DND-41 (cell line): ENCODE results near the gene ST8SIA1.

Source experiments
- ATAC-seq: fragments of 200-7000 bp; cut with Tn5 transposase; 3 replicates; pipeline ENCODE4 v1.9.1; 2021; ENCODE audit warnings: low read depth; ENCODE audit not compliant: insufficient read depth
- DNase-seq: peaks from one replicate; pipeline ENCODE4 v3.0.0-alpha.2; 2020
- H2AFZ ChIP-seq: 2 replicates; pipeline ENCODE4 v1.6.0; 2012; ENCODE audit warnings: low read depth, low read length
- H3K27ac ChIP-seq: 2 replicates; pipeline ENCODE4 v1.5.1; 2012; ENCODE audit warnings: low read length, inconsistent platforms
- H3K27me3 ChIP-seq: fragments of 200-600 bp; sonication (generic); 2 replicates; pipeline ENCODE4 v1.6.0; 2012; ENCODE audit warnings: low read length, mild to moderate bottlenecking, inconsistent platforms; ENCODE audit not compliant: insufficient read depth, poor library complexity
- H3K36me3 ChIP-seq: 2 replicates; pipeline ENCODE4 v1.5.1; 2012; ENCODE audit warnings: low read length, inconsistent platforms; ENCODE audit not compliant: insufficient read depth
- H3K4me1 ChIP-seq: 2 replicates; pipeline ENCODE4 v1.5.1; 2012; ENCODE audit warnings: mild to moderate bottlenecking, low read length; ENCODE audit not compliant: insufficient read depth
- H3K4me2 ChIP-seq: 2 replicates; pipeline ENCODE4 v1.6.0; 2012; ENCODE audit warnings: mild to moderate bottlenecking, moderate library complexity, low read length, inconsistent platforms; ENCODE audit not compliant: insufficient read depth
- H3K4me3 ChIP-seq, 2 experiments: fragments of 200-600 bp in 1 of 2; shearing (Covaris generic) in 1 of 2; 2 replicates each; pipeline ENCODE4 v1.5.1; 2012 to 2016; ENCODE audit warnings: inconsistent platforms in 2 of 2, low read length in 2 of 2, mild to moderate bottlenecking in 2 of 2, low read depth in 1 of 2, moderate library complexity in 1 of 2
- H3K79me2 ChIP-seq: 2 replicates; pipeline ENCODE4 v1.6.0; 2012; ENCODE audit warnings: low read length, inconsistent platforms; ENCODE audit not compliant: insufficient read depth
- H3K9ac ChIP-seq: 2 replicates; pipeline ENCODE4 v1.6.0; 2012; ENCODE audit warnings: low read depth, mild to moderate bottlenecking, inconsistent platforms, low read length, moderate library complexity
- H3K9me3 ChIP-seq: 2 replicates; pipeline ENCODE4 v1.5.1; 2012; ENCODE audit warnings: low read length, moderate library complexity, mild to moderate bottlenecking, inconsistent platforms; ENCODE audit not compliant: insufficient read depth, severe bottlenecking
- H4K20me1 ChIP-seq: 2 replicates; pipeline ENCODE4 v1.6.0; 2012; ENCODE audit warnings: low read length; ENCODE audit not compliant: insufficient read depth
- EZH2 ChIP-seq: IDR thresholded peaks from 3 replicates; pipeline ENCODE4 v1.6.1; 2012; ENCODE audit warnings: borderline replicate concordance, low read depth, mild to moderate bottlenecking, moderate library complexity, low read length, inconsistent platforms; ENCODE audit not compliant: severe bottlenecking
- TF ChIP-seq, protein P1 (sequence below): IDR thresholded peaks from 2 replicates; pipeline ENCODE4 v1.5.1; 2012; ENCODE audit warnings: borderline replicate concordance, low read length, moderate library complexity, mild to moderate bottlenecking; ENCODE audit not compliant: poor library complexity, severe bottlenecking; ENCODE audit errors: extremely low read depth

ST8SIA1 gene

DNA sequence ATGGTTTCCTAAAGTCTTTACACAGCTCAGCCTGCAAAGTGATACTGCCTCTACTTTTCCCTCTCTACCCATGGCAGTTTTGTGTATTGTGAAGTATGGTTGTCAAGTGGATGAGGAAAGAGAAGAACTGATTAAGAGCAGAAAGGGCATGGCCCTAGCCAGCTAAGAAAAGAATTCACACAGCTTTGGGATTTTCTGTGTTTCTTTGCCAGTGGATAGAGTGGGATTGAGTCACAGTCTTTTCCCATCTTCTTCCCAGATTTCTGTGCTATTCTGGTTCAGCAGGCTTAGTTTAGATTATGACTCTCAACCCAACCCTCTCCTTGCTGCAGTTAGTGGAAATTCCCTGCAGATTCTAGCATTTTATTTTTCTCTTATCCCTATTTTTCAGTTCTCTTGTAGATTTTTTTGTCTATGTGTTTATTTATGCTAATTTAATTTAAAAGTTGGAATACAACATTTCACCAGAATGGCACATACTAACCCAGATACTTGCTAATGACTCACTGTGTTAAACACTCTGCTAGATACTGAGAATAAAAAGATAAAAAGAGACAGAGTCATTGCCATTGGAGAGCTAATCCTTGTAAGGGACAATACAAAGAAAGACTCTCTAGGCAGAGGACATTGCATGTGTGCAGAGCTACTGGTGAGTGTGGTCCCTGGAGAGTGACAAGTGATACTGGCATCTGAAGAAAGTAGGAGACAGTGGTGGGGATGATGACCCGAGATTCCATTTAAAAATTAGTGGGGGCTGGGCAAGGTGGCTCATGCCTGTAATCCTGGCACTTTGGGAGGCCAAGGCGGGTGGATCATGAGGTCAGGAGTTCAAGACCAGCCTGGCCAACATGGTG lies 106.3 kb downstream of the ST8SIA1 start:
- no peak for DNase-seq
- no peak for ATAC-seq
- no peak overlapping the region for H3K9ac ChIP-seq
- no peak for TF ChIP-seq EZH2
- TF ChIP-seq, protein P1, sequence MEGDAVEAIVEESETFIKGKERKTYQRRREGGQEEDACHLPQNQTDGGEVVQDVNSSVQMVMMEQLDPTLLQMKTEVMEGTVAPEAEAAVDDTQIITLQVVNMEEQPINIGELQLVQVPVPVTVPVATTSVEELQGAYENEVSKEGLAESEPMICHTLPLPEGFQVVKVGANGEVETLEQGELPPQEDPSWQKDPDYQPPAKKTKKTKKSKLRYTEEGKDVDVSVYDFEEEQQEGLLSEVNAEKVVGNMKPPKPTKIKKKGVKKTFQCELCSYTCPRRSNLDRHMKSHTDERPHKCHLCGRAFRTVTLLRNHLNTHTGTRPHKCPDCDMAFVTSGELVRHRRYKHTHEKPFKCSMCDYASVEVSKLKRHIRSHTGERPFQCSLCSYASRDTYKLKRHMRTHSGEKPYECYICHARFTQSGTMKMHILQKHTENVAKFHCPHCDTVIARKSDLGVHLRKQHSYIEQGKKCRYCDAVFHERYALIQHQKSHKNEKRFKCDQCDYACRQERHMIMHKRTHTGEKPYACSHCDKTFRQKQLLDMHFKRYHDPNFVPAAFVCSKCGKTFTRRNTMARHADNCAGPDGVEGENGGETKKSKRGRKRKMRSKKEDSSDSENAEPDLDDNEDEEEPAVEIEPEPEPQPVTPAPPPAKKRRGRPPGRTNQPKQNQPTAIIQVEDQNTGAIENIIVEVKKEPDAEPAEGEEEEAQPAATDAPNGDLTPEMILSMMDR: no peak
- no peaks in the 10 kb centered on the region for H3K27me3 ChIP-seq
- H3K4me3 ChIP-seq: no peak overlapping the region
- no peaks in the 10 kb centered on the region for H3K36me3 ChIP-seq
- H2AFZ ChIP-seq: no peak overlapping the region
- H3K4me1 ChIP-seq: no peaks in the 10 kb centered on the region
- no peaks in the 10 kb centered on the region for H3K9me3 ChIP-seq
- H4K20me1 ChIP-seq: no peaks in the 10 kb centered on the region
- H3K79me2 ChIP-seq: no peaks in the 10 kb centered on the region
- no peak overlapping the region for H3K4me2 ChIP-seq
- H3K27ac ChIP-seq: no peak overlapping the region

- DNase-seq (no peak), ATAC-seq (no peak)
- TF ChIP-seq, protein P1: no peak
- TF ChIP-seq EZH2: no peak
- Histone ChIP-seq H3K4me2 (no peak overlapping the region), H3K4me1 (no peaks in the 10 kb centered on the region), H3K9ac (no peak overlapping the region), H3K27me3 (no peaks in the 10 kb centered on the region), H3K9me3 (no peaks in the 10 kb centered on the region), H3K36me3 (no peaks in the 10 kb centered on the region), H3K4me3 (no peak overlapping the region), H2AFZ (no peak overlapping the region), H3K27ac (no peak overlapping the region), H3K79me2 (no peaks in the 10 kb centered on the region), H4K20me1 (no peaks in the 10 kb centered on the region)
Observed at GRCh38 chr12:22223356-22223755, 111.2 kb downstream of the ST8SIA1 start.

DNA sequence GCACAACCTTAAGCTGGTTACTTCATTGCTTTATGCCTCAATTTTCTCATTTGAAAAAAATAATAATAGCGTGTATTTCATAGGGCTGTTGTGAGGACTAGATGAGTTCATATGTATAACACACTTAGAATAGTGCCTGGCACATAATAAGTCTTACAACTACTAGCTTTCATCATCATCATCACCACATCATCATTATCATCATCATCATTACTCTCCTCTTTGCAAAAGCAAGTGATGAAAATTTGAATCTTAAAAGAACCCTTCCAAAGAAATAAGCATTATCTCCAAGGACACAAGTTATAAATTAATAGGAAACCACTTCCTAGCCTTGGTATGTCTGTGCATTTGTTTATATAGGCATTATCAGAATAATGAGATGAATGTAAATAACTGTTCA lies 117.0 kb downstream of the ST8SIA1 start:
- TF ChIP-seq, protein P1: no peak
- TF ChIP-seq EZH2: no peak
- no peak overlapping the region for H3K9ac ChIP-seq
- no peaks in the 10 kb centered on the region for H3K27me3 ChIP-seq
- no peak overlapping the region for H3K4me2 ChIP-seq
- no peak overlapping the region for H3K4me3 ChIP-seq
- no peak overlapping the region for H3K27ac ChIP-seq
- H3K79me2 ChIP-seq: no peaks in the 10 kb centered on the region
- ATAC-seq (no peak), DNase-seq (no peak)
- no peak overlapping the region for H2AFZ ChIP-seq
- no peaks in the 10 kb centered on the region for H4K20me1 ChIP-seq
- no peaks in the 10 kb centered on the region for H3K4me1 ChIP-seq
- no peaks in the 10 kb centered on the region for H3K36me3 ChIP-seq
- H3K9me3 ChIP-seq: no peaks in the 10 kb centered on the region
